Caco-2 (cell line): ENCODE measurements around the gene KCND3. TPM values are rescaled to one million over a fixed set of nuclear protein-coding genes. Genes with fewer than 3 reads are reported as not detected.

Experiments
- BruUV-seq: library from RNA; stranded (reverse); fragments of 400-500 nt; replicated peaks from 2 replicates; lab custom pipeline; 2021; lab: Mats Ljungman, UMichigan
- CTCF ChIA-PET: fragments of 300-600 bp; sonication (Branson Sonifier 250); formaldehyde crosslinking; loops from one replicate; lab custom pipeline; 2022; ENCODE audit warnings: antibody characterized with exemption; lab: Charles Lee
- POLR2A ChIA-PET: fragments of 300-600 bp; sonication (Branson Sonifier 250); formaldehyde crosslinking; loops from one replicate; lab custom pipeline; 2022; ENCODE audit warnings: antibody characterized with exemption; lab: Charles Lee
- DNase-seq, 2 experiments: peaks; one replicate each; pipeline versions ENCODE4 v3.0.0 to v3.0.0-alpha.2; 2020 to 2022
- H3K27me3 ChIP-seq: replicated peaks from 2 replicates; pipeline ENCODE4 v1.6.0; 2011; ENCODE audit warnings: low read length; ENCODE audit not compliant: control insufficient read depth, insufficient read depth
- H3K36me3 ChIP-seq: 2 replicates; pipeline ENCODE4 v1.5.1; 2011; ENCODE audit warnings: low read length; ENCODE audit not compliant: control insufficient read depth, insufficient read depth
- H3K4me1 ChIP-seq: fragments of 250-450 bp; sonication (Bioruptor Pico); 2 replicates; pipeline ENCODE4 v1.5.1; 2020; ENCODE audit warnings: mild to moderate bottlenecking
- H3K4me3 ChIP-seq: 2 replicates; pipeline ENCODE4 v1.5.1; 2011; ENCODE audit warnings: low read depth, mild to moderate bottlenecking, control low read depth, low read length
- H3K9me3 ChIP-seq: fragments of 250-450 bp; sonication (Bioruptor Pico); 2 replicates; pipeline ENCODE4 v1.5.1; 2020; ENCODE audit warnings: mild to moderate bottlenecking, moderate library complexity
- H3K27ac Mint-ChIP-seq: one replicate; pipeline ENCODE4 v1.8.0; 2022; ENCODE audit warnings: mixed read lengths; ENCODE audit not compliant: unreplicated experiment
- H3K27me3 Mint-ChIP-seq: one replicate; pipeline ENCODE4 v1.8.0; 2022; ENCODE audit warnings: mixed read lengths; ENCODE audit not compliant: insufficient read depth, unreplicated experiment
- H3K36me3 Mint-ChIP-seq: one replicate; pipeline ENCODE4 v1.8.0; 2022; ENCODE audit warnings: mild to moderate bottlenecking, mixed read lengths; ENCODE audit not compliant: insufficient read depth, unreplicated experiment
- H3K4me1 Mint-ChIP-seq: one replicate; pipeline ENCODE4 v1.8.0; 2022; ENCODE audit warnings: low read depth, mixed read lengths; ENCODE audit not compliant: unreplicated experiment
- H3K4me3 Mint-ChIP-seq: one replicate; pipeline ENCODE4 v1.8.0; 2022; ENCODE audit warnings: mild to moderate bottlenecking, moderate library complexity, mixed read lengths; ENCODE audit not compliant: unreplicated experiment
- H3K9me3 Mint-ChIP-seq: one replicate; pipeline ENCODE4 v1.8.0; 2022; ENCODE audit warnings: mixed read lengths; ENCODE audit not compliant: unreplicated experiment
- intact Hi-C: fragments of 100-400 bp; cut with micrococcal nuclease; formaldehyde crosslinking; loops from one replicate; pipeline ENCODE4 v1.10.0; 2022; ENCODE audit not compliant: unreplicated experiment
- total RNA-seq: library from RNA; stranded (reverse); gene quantifications from 2 replicates; pipeline ENCODE4 v1.2.3, GENCODE V29; 2022
- TF ChIP-seq, protein P1 (sequence below), 2 experiments: fragments of 200-600 bp in 1 of 2; IDR thresholded peaks; 1 replicate in 1 of 2; 2 replicates in 1 of 2; pipeline versions ENCODE4 v1.5.1 to v1.8.0; 2011 to 2022; ENCODE audit warnings: antibody characterized with exemption in 1 of 2, control low read depth in 1 of 2, inconsistent platforms in 1 of 2, low read depth in 1 of 2, low read length in 1 of 2, mild to moderate bottlenecking in 1 of 2, moderate library complexity in 1 of 2; ENCODE audit not compliant: insufficient read depth in 1 of 2, severe bottlenecking in 1 of 2, unreplicated experiment in 1 of 2

The KCND3 gene
- total RNA-seq, 1 experiment from 2014 or later: 5.1 TPM

DNA sequence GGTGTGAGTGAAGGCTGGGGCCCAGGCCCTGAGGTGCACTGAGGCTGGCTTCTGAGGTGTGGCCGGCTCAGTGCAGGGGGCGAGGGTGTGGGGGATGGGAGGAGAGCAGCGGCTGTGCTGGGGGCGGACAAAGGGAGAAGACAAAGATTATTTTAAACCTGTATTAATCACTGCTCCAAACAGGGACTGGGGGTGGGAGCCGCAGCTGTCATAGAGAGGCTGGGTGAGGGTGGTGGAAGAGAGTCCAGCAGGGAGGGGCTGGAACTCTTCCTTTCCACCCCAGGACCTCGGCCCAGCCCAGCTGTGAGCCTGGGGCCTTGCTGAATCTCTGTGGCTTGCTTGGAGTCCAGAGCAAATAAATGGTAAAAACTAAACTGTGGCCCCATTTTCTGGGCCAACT, 106.9 kb downstream of the KCND3 start:
- no peaks in the 10 kb centered on the region for H3K27me3 ChIP-seq
- POLR2A ChIA-PET: no interaction called here
- DNase-seq: no peak
- CTCF ChIA-PET: no interaction called here
- Mint-ChIP-seq H3K4me1 (peaks cover 10% of the 10 kb centered on the region), H3K36me3 (no peaks in the 10 kb centered on the region), H3K27me3 (no peaks in the 10 kb centered on the region), H3K27ac (no peak overlapping the region), H3K4me3 (no peak overlapping the region), H3K9me3 (no peaks in the 10 kb centered on the region)
- no TSS peak for BruUV-seq
- intact Hi-C loops: loop anchor here (5.0 kb wide), 1 partner anchor 110 kb away; no protein-coding TSS in a partner anchor
- no peak overlapping the region for H3K4me3 ChIP-seq
- no peaks in the 10 kb centered on the region for H3K9me3 ChIP-seq
- H3K4me1 ChIP-seq: peaks cover 19% of the 10 kb centered on the region
- TF ChIP-seq, protein P1, sequence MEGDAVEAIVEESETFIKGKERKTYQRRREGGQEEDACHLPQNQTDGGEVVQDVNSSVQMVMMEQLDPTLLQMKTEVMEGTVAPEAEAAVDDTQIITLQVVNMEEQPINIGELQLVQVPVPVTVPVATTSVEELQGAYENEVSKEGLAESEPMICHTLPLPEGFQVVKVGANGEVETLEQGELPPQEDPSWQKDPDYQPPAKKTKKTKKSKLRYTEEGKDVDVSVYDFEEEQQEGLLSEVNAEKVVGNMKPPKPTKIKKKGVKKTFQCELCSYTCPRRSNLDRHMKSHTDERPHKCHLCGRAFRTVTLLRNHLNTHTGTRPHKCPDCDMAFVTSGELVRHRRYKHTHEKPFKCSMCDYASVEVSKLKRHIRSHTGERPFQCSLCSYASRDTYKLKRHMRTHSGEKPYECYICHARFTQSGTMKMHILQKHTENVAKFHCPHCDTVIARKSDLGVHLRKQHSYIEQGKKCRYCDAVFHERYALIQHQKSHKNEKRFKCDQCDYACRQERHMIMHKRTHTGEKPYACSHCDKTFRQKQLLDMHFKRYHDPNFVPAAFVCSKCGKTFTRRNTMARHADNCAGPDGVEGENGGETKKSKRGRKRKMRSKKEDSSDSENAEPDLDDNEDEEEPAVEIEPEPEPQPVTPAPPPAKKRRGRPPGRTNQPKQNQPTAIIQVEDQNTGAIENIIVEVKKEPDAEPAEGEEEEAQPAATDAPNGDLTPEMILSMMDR (IDR thresholded peaks at IDR 0.05; ENCODE audit: insufficient read depth in 1 of 2, low read depth in 1 of 2, low read length in 1 of 2, severe bottlenecking in 1 of 2, unreplicated experiment in 1 of 2): no peak
- H3K36me3 ChIP-seq: no peaks in the 10 kb centered on the region

DNA sequence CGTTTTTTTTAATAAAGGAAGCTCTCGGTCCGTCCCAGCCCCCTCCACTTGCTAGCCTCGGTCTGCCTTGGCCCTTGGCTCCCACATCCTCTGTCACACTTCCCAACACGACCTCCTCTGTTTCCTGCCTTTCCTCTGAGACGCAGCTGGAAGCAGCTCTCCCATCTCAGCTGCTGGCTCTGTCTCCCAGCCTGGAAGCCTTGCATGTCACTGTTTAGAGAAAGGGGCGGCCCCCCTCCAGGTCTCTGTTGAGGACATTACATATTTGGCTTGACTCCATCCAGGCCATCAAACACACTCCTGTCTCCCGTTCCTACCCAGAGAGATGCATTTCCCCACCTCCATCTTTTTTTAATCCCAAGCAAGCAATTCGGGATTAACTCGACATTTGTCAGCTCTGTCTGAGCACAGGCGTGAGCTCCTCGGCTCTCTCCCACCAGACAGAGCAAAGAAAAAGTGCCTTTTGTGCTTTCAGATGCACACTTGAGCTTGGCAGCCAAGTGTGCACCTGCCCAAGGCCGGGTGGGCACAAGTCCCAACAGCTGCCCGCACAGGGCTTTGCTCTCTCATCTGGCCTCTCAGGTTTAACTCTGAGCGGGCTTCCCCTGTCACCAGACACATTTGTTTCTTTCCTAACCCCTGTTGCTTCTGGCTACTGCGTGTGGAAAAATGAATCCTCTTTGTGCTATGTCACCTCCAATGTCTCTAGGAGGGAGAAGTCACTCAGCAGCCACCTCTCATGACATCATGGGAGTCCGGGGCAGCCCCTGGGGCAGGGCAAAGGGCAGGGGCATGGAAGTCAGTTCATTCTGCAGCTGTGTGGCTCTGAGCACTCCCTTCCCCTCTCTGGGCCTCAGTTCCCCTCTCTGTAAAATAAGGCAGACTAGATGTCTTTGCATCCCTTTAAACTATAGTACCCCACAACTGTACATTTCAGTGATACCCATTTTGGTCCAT, 108.3 kb downstream of the KCND3 start:
- no TSS peak for BruUV-seq
- no peak for DNase-seq
- Histone ChIP-seq H3K27me3 (no peaks in the 10 kb centered on the region), H3K4me1 (peaks cover 19% of the 10 kb centered on the region), H3K4me3 (no peak overlapping the region), H3K9me3 (no peaks in the 10 kb centered on the region), H3K36me3 (no peaks in the 10 kb centered on the region)
- ChIA-PET CTCF (no interaction called here), POLR2A (no interaction called here)
- TF ChIP-seq, protein P1 (IDR thresholded peaks at IDR 0.05; ENCODE audit: insufficient read depth in 1 of 2, low read depth in 1 of 2, low read length in 1 of 2, severe bottlenecking in 1 of 2, unreplicated experiment in 1 of 2): no peak
- Mint-ChIP-seq H3K27ac (no peak overlapping the region), H3K27me3 (no peaks in the 10 kb centered on the region), H3K36me3 (no peaks in the 10 kb centered on the region), H3K4me1 (no peaks in the 10 kb centered on the region), H3K4me3 (no peak overlapping the region), H3K9me3 (no peaks in the 10 kb centered on the region)
- intact Hi-C loops: loop anchor here (5.0 kb wide), 1 partner anchor 111 kb away; no protein-coding TSS in a partner anchor

DNA sequence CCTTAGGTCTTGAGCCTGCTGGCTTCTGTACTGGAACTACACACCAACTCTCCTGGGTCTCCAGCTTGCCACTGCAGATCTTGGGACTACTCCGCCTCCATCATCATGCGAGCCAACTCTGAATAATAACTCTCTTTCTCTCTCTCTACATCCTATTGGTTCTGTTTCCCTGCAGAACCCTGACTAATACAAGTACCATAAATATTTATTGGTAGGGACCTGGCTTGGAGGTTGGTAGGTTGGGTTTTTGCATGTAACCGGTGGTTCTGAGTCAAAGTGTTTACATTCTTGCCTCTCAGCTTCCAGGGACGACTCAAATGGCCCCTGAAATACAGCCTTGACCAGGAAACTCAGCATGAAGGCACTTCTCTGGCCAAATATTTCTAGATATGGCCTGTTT, 110.4 kb downstream of the KCND3 start:
- Histone ChIP-seq H3K27me3 (no peaks in the 10 kb centered on the region), H3K4me1 (peaks cover 19% of the 10 kb centered on the region), H3K9me3 (no peaks in the 10 kb centered on the region), H3K36me3 (no peaks in the 10 kb centered on the region), H3K4me3 (no peak overlapping the region)
- POLR2A ChIA-PET: no interaction called here
- BruUV-seq: no TSS peak
- no peaks in the 10 kb centered on the region for H3K4me1 Mint-ChIP-seq
- intact Hi-C loops: no loop called here
- H3K4me3 Mint-ChIP-seq: no peak overlapping the region
- H3K9me3 Mint-ChIP-seq: no peaks in the 10 kb centered on the region
- no peaks in the 10 kb centered on the region for H3K27me3 Mint-ChIP-seq
- no peaks in the 10 kb centered on the region for H3K36me3 Mint-ChIP-seq
- no peak overlapping the region for H3K27ac Mint-ChIP-seq
- CTCF ChIA-PET: no interaction called here
- DNase-seq: no peak
- TF ChIP-seq, protein P1 (IDR thresholded peaks at IDR 0.05; ENCODE audit: insufficient read depth in 1 of 2, low read depth in 1 of 2, low read length in 1 of 2, severe bottlenecking in 1 of 2, unreplicated experiment in 1 of 2): no peak
